H1 (cell line): Measurements from ENCODE around the gene LRPAP1. TPM values are rescaled to one million over a fixed set of nuclear protein-coding genes. Genes with fewer than 3 reads are reported as not detected.
"Not testable (repeated sequence)": the region's sequence is repeated elsewhere in the genome, so short reads cannot be mapped to it uniquely, and the experiment has no call there.

Experiments used
- CTCF ChIA-PET: fragments of 300-600 bp; sonication (Branson Sonifier 250); formaldehyde crosslinking; loops from one replicate; lab custom pipeline; 2021; ENCODE audit not compliant: partially characterized antibody; lab: Charles Lee
- POLR2A ChIA-PET: fragments of 300-600 bp; sonication (Branson Sonifier 250); formaldehyde crosslinking; loops from one replicate; lab custom pipeline; 2021; ENCODE audit warnings: inconsistent platforms; ENCODE audit not compliant: partially characterized antibody; lab: Charles Lee
- DNase-seq, 2 experiments: peaks; one replicate each; pipeline versions ENCODE4 v3.0.0 to v3.0.0-alpha.2; 2010 to 2022; ENCODE audit warnings: low spot score in 2 of 2, low read depth in 1 of 2, mixed read lengths in 1 of 2
- FAIRE-seq: peaks from 2 replicates; lab custom pipeline; 2011; peaks lifted over from hg19 to GRCh38; lab: Jason Lieb, UNC
- H2AFZ ChIP-seq: 2 replicates; pipeline ENCODE4 v1.8.1; 2012; ENCODE audit warnings: low read length, inconsistent platforms
- H2AK5ac ChIP-seq: 2 replicates; pipeline ENCODE4 v1.6.1; 2013; ENCODE audit warnings: low read depth, low read length
- H2BK120ac ChIP-seq: replicated peaks from 2 replicates; pipeline ENCODE3; 2013; ENCODE audit warnings: low read depth, low read length, inconsistent platforms
- H2BK12ac ChIP-seq: 2 replicates; pipeline ENCODE4 v1.6.1; 2013; ENCODE audit warnings: low read depth, low read length
- H2BK15ac ChIP-seq: 2 replicates; pipeline ENCODE4 v1.6.1; 2013; ENCODE audit warnings: low read length
- H2BK20ac ChIP-seq: 2 replicates; pipeline ENCODE4 v1.6.1; 2013; ENCODE audit warnings: low read length
- H2BK5ac ChIP-seq: 2 replicates; pipeline ENCODE4 v1.6.1; 2013; ENCODE audit warnings: low read depth, low read length
- H3K14ac ChIP-seq: 2 replicates; pipeline ENCODE4 v1.6.1; 2013; ENCODE audit warnings: inconsistent platforms; ENCODE audit not compliant: insufficient read length
- H3K18ac ChIP-seq: 2 replicates; pipeline ENCODE4 v1.6.1; 2013; ENCODE audit warnings: low read length; ENCODE audit errors: extremely low read depth
- H3K23ac ChIP-seq: 2 replicates; pipeline ENCODE4 v1.6.1; 2013; ENCODE audit warnings: inconsistent platforms; ENCODE audit not compliant: insufficient read length
- H3K23me2 ChIP-seq: 2 replicates; pipeline ENCODE4 v1.6.1; 2013; ENCODE audit warnings: low read depth, low read length
- H3K27ac ChIP-seq: 2 replicates; pipeline ENCODE4 v1.6.1; 2011; ENCODE audit warnings: low read depth, low read length, inconsistent platforms
- H3K27me3 ChIP-seq, 4 experiments: replicated peaks in 1 of 4; 1 replicate in 1 of 4; 2 replicates in 3 of 4; pipeline versions ENCODE4 v1.6.1 to v1.8.1; 2011 to 2013; ENCODE audit warnings: low read length in 3 of 4, mild to moderate bottlenecking in 3 of 4, inconsistent platforms in 2 of 4, mixed read lengths in 2 of 4, moderate library complexity in 1 of 4; ENCODE audit not compliant: control insufficient read depth in 3 of 4, insufficient read depth in 3 of 4; ENCODE audit errors: extremely low read depth in 1 of 4
- H3K36me3 ChIP-seq, 4 experiments: 2 replicates each; pipeline versions ENCODE4 v1.6.1 to v1.8.1; 2011 to 2013; ENCODE audit warnings: mild to moderate bottlenecking in 4 of 4, low read length in 3 of 4, moderate library complexity in 2 of 4, control low read depth in 1 of 4, inconsistent platforms in 1 of 4; ENCODE audit not compliant: insufficient read depth in 4 of 4, control insufficient read depth in 2 of 4
- H3K4ac ChIP-seq: replicated peaks from 2 replicates; pipeline ENCODE3; 2013; ENCODE audit warnings: low read length, low read depth, mixed read lengths, inconsistent platforms; ENCODE audit not compliant: insufficient read length
- H3K4me1 ChIP-seq, 4 experiments: replicated peaks in 1 of 4; 1 replicate in 1 of 4; 2 replicates in 3 of 4; pipeline versions ENCODE4 v1.6.1 to v1.8.1; 2011 to 2013; ENCODE audit warnings: low read length in 3 of 4, inconsistent platforms in 2 of 4, mixed read lengths in 1 of 4; ENCODE audit not compliant: insufficient read depth in 4 of 4, control insufficient read depth in 3 of 4
- H3K4me2 ChIP-seq, 2 experiments: 2 replicates each; pipeline versions ENCODE4 v1.6.1 to v1.8.1; 2011 to 2013; ENCODE audit warnings: low read depth in 2 of 2, low read length in 2 of 2, control low read depth in 1 of 2, inconsistent platforms in 1 of 2, mild to moderate bottlenecking in 1 of 2; ENCODE audit not compliant: insufficient read depth in 1 of 2
- H3K4me3 ChIP-seq, 4 experiments: fragments of 200-600, 300-600 bp in 1 of 4; sonication (generic), shearing (Covaris generic), sonication (Bioruptor Twin) in 1 of 4; 2 replicates each; pipeline versions ENCODE4 v1.5.1 to v1.8.1; 2011 to 2016; ENCODE audit warnings: low read length in 4 of 4, low read depth in 3 of 4, control low read depth in 2 of 4, inconsistent platforms in 2 of 4, mild to moderate bottlenecking in 2 of 4, mixed read lengths in 1 of 4, moderate library complexity in 1 of 4; ENCODE audit not compliant: insufficient read depth in 2 of 4; ENCODE audit errors: extremely low read depth in 1 of 4
- H3K56ac ChIP-seq: replicated peaks from 2 replicates; pipeline ENCODE3; 2013; ENCODE audit warnings: low read depth, mild to moderate bottlenecking, mixed read lengths, low read length, inconsistent platforms; ENCODE audit not compliant: insufficient read length
- H3K79me1 ChIP-seq: 2 replicates; pipeline ENCODE4 v1.6.1; 2013; ENCODE audit warnings: low read depth, low read length, control low read depth
- H3K79me2 ChIP-seq, 2 experiments: 2 replicates each; pipeline versions ENCODE4 v1.6.1 to v1.8.1; 2012 to 2013; ENCODE audit warnings: low read length in 2 of 2, mild to moderate bottlenecking in 2 of 2, inconsistent platforms in 1 of 2; ENCODE audit not compliant: insufficient read depth in 2 of 2, control insufficient read depth in 1 of 2
- H3K9ac ChIP-seq, 4 experiments: replicated peaks in 1 of 4; 1 replicate in 1 of 4; 2 replicates in 3 of 4; pipeline versions ENCODE4 v1.6.1 to v1.8.1; 2011 to 2013; ENCODE audit warnings: low read depth in 3 of 4, low read length in 3 of 4, control low read depth in 2 of 4, mild to moderate bottlenecking in 2 of 4, moderate library complexity in 2 of 4, inconsistent platforms in 1 of 4; ENCODE audit errors: extremely low read depth in 1 of 4
- H3K9me3 ChIP-seq, 2 experiments: 2 replicates each; pipeline versions ENCODE4 v1.6.1 to v1.8.1; 2012 to 2013; ENCODE audit warnings: mild to moderate bottlenecking in 2 of 2, moderate library complexity in 2 of 2, control low read depth in 1 of 2, inconsistent platforms in 1 of 2, low read depth in 1 of 2, low read length in 1 of 2, mixed read lengths in 1 of 2; ENCODE audit not compliant: insufficient read depth in 2 of 2
- H4K20me1 ChIP-seq, 2 experiments: replicated peaks in 1 of 2; 2 replicates each; pipeline versions ENCODE3 to v1.8.1; 2011 to 2013; ENCODE audit warnings: inconsistent platforms in 2 of 2, low read length in 2 of 2, mild to moderate bottlenecking in 1 of 2; ENCODE audit not compliant: insufficient read depth in 2 of 2, control insufficient read depth in 1 of 2
- H4K5ac ChIP-seq: 2 replicates; pipeline ENCODE4 v1.6.1; 2013; ENCODE audit warnings: low read length, low read depth, mixed read lengths, inconsistent platforms; ENCODE audit not compliant: insufficient read length
- H4K8ac ChIP-seq: 2 replicates; pipeline ENCODE4 v1.8.0; 2013; ENCODE audit warnings: mild to moderate bottlenecking, moderate library complexity, low read length, inconsistent platforms; ENCODE audit not compliant: insufficient read depth; ENCODE audit errors: extremely low read depth
- H4K91ac ChIP-seq: replicated peaks from 2 replicates; pipeline ENCODE3; 2013; ENCODE audit warnings: low read length, mixed read lengths, inconsistent platforms; ENCODE audit not compliant: insufficient read length
- WGBS, 2 experiments: shearing (Covaris generic) in 1 of 2; methylation state at CpG; one replicate each; pipeline versions ENCODE4 v1.1.6 to v1.1.7; 2013 to 2015; ENCODE audit warnings: low lambda C conversion rate in 2 of 2, mixed read lengths in 2 of 2, inconsistent platforms in 1 of 2, low coverage in 1 of 2, missing lambda C conversion rate in 1 of 2; ENCODE audit not compliant: insufficient replicate concordance in 2 of 2, insufficient coverage in 1 of 2, insufficient read length in 1 of 2; ENCODE audit errors: extremely low coverage in 1 of 2, missing lambda C conversion rate in 1 of 2; 5-methylcytosine and 5-hydroxymethylcytosine counted together
- polyA plus RNA-seq, 7 experiments: library from polyadenylated mRNA; depleted of rRNA in 3 of 7; stranded (reverse) in 5 of 7; unstranded in 2 of 7; fragments of >200 nt in 5 of 7; fragments of 200-250 nt in 2 of 7; gene quantifications; 1 replicate in 5 of 7; 2 replicates in 1 of 7; 4 replicates in 1 of 7; pipeline versions ENCODE4 v1.2.1 to v1.2.3, GENCODE V29; 2011 to 2013; ENCODE audit warnings: missing spikeins in 2 of 7, mixed read lengths in 2 of 7
- total RNA-seq: library from RNA; stranded (reverse); fragmentation: NEBNext Ultra II Directional; extraction: Animal tissue kit (Norgen Biotek cat#: 25700); gene quantifications from 2 replicates; pipeline ENCODE4 v1.2.1, GENCODE V29; 2021

The LRPAP1 gene
- total and polyA plus RNA-seq, 2 of the 8 experiments (the other 6 are each of a cell fraction or from before 2014, with no cell fraction given): 31.1 to 101 TPM

DNA sequence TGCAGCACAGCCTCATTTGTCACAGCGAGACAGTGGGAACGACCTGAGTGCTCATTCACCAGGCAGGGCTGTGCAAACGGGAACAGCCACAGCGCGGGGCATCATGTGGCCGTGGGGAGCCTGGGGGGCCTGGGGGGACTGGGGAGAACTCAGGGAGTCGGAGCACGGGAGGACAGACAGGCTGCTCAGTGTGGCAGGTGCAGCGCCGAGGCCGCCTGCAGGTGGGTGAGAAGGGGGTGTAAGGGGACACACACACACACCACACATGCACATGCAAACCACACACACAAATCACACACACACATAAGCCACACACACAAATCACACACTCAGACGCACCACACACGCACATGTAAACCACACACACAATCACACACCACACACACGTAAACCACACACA, 34.5 kb upstream of the LRPAP1 start:
- H2AFZ ChIP-seq, H4K91ac ChIP-seq, H3K4me3 ChIP-seq, H3K4me1 ChIP-seq, H3K14ac ChIP-seq, H3K18ac ChIP-seq, H4K8ac ChIP-seq, H3K36me3 ChIP-seq, H3K9me3 ChIP-seq, H3K9ac ChIP-seq, H3K4me2 ChIP-seq, H3K4ac ChIP-seq, H2BK5ac ChIP-seq, H3K23ac ChIP-seq, H2BK120ac ChIP-seq, H3K79me2 ChIP-seq, DNase-seq, H3K27ac ChIP-seq, H2BK15ac ChIP-seq, H2BK20ac ChIP-seq, POLR2A ChIA-PET, H2BK12ac ChIP-seq, FAIRE-seq, H4K5ac ChIP-seq, CTCF ChIA-PET, H4K20me1 ChIP-seq, H3K27me3 ChIP-seq, H3K79me1 ChIP-seq, H3K56ac ChIP-seq: not testable (repeated sequence)
- Histone ChIP-seq H2AK5ac (0 out of 2 replicates have a peak overlapping the region, but pooled peaks have one; percentile 39), H3K23me2 (peaks cover 13% of the 10 kb centered on the region; the same call in 1 of the 2 replicates)
- WGBS, 2 experiments: 94% methylated on average over 5 of the region's 14 CpGs; no CpG with 5 or more reads in 1 of the 2 experiments

GRCh38 chr4:3566301-3566700, 34.1 kb upstream of the LRPAP1 start:
- H4K91ac ChIP-seq, H3K27me3 ChIP-seq, H3K4ac ChIP-seq, H3K79me1 ChIP-seq, H2BK20ac ChIP-seq, H2BK120ac ChIP-seq, DNase-seq, H3K4me2 ChIP-seq, FAIRE-seq, H2BK15ac ChIP-seq, H3K9ac ChIP-seq, H3K36me3 ChIP-seq, H4K20me1 ChIP-seq, H2BK5ac ChIP-seq, H2AFZ ChIP-seq, H3K4me3 ChIP-seq, CTCF ChIA-PET, H3K56ac ChIP-seq, H3K23ac ChIP-seq, H3K27ac ChIP-seq, H3K79me2 ChIP-seq, H3K14ac ChIP-seq, H3K9me3 ChIP-seq, H3K4me1 ChIP-seq, H4K8ac ChIP-seq, H2AK5ac ChIP-seq, H3K18ac ChIP-seq, H4K5ac ChIP-seq, POLR2A ChIA-PET, H2BK12ac ChIP-seq: not testable (repeated sequence)
- peaks cover 13% of the 10 kb centered on the region; the same call in 1 of the 2 replicates for H3K23me2 ChIP-seq
- WGBS, 2 experiments: 83% methylated on average over 8 of the region's 12 CpGs; no CpG with 5 or more reads in 1 of the 2 experiments
